Measurements from ENCODE around the gene EIF2S2. TPM values are rescaled to one million over a fixed set of nuclear protein-coding genes. Genes with fewer than 3 reads are reported as not detected.

Gene EIF2S2
- total RNA-seq, 5 donors from 2014 or later (not counting 1 experiment from before 2014, with no cell fraction given): 20.6 to 54.7 (median 48.9) TPM

GRCh38 chr20:34095825-34096224 lies 16.2 kb downstream of the EIF2S2 start:
- Histone ChIP-seq H3K36me3 (ENCODE audit: control insufficient read depth in 2 of 2, extremely low read depth in 1 of 2, insufficient read depth in 1 of 2, low read length in 1 of 2) (peaks cover 28 to 91% of the 10 kb centered on the region in 2 donors), H3K4me3 (ENCODE audit: control insufficient read depth in 1 of 2, extremely low read depth in 1 of 2, low read length in 1 of 2) (no peak overlapping the region), H3K4me1 (ENCODE audit: control insufficient read depth in 1 of 2, extremely low read depth in 1 of 2, insufficient read depth in 2 of 2, low read length in 2 of 2) (no peaks in the 10 kb centered on the region), H3K27me3 (replicated peaks in 1 of 2; ENCODE audit: control insufficient read depth in 2 of 2, extremely low read depth in 1 of 2, insufficient read depth in 2 of 2, low read length in 1 of 2) (no peaks in the 10 kb centered on the region), H3K27ac (ENCODE audit: low read length) (no peak overlapping the region), H3K9me3 (no peaks in the 10 kb centered on the region)
- DNase-seq: no peak
- H3K4me1 Mint-ChIP-seq: peaks cover 0 to 13% (median 9%) of the 10 kb centered on the region in 3 donors
- ATAC-seq (replicated peaks in 1 of 4): no peak
- ChIA-PET CTCF (interaction anchor here in 1 of 2 donors (1.2 kb wide), 1 partner anchor 24 kb away, joined by 3 read pairs; no protein-coding TSS in a partner anchor), POLR2A (no interaction called here)
- no peaks in the 10 kb centered on the region for H3K9me3 Mint-ChIP-seq
- H3K36me3 Mint-ChIP-seq: peaks cover 59% of the 10 kb centered on the region
- no peak overlapping the region for H3K4me3 Mint-ChIP-seq
- H3K27ac Mint-ChIP-seq: no peak overlapping the region
- no peaks in the 10 kb centered on the region for H3K27me3 Mint-ChIP-seq

DNA sequence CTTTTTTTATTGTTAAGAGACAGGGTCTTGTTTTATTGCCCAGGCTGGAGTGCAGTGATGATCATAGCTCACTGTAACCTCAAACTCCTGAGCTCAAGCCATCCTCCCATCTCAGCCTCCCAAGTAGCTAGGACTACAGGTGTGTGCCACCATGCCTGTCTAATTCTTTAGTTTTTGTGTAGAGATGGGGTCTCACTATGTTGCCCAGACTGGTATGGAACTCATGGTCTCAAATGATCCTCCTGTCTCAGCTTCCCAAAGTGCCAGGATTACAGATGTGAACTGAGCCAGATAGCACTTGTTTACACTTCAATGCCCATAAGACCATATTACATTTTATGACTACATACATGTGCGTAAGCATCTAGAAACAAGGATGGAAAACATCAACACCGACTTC lies 18.1 kb downstream of the EIF2S2 start:
- Histone ChIP-seq H3K27me3 (replicated peaks in 1 of 2; ENCODE audit: control insufficient read depth in 2 of 2, extremely low read depth in 1 of 2, insufficient read depth in 2 of 2, low read length in 1 of 2) (no peaks in the 10 kb centered on the region), H3K9me3 (no peaks in the 10 kb centered on the region), H3K27ac (ENCODE audit: low read length) (no peak overlapping the region), H3K4me1 (ENCODE audit: control insufficient read depth in 1 of 2, extremely low read depth in 1 of 2, insufficient read depth in 2 of 2, low read length in 2 of 2) (no peaks in the 10 kb centered on the region), H3K4me3 (ENCODE audit: control insufficient read depth in 1 of 2, extremely low read depth in 1 of 2, low read length in 1 of 2) (no peak overlapping the region), H3K36me3 (ENCODE audit: control insufficient read depth in 2 of 2, extremely low read depth in 1 of 2, insufficient read depth in 1 of 2, low read length in 1 of 2) (peaks cover 20 to 90% of the 10 kb centered on the region in 2 donors)
- no peaks in the 10 kb centered on the region for H3K9me3 Mint-ChIP-seq
- ATAC-seq (replicated peaks in 1 of 4) (no peak), DNase-seq (no peak)
- WGBS (ENCODE audit: insufficient coverage): no CpG with 5 or more reads among the region's 2 CpGs
- ChIA-PET CTCF (no interaction called here), POLR2A (interaction anchor here in 1 of 2 donors (0.5 kb wide), 1 partner anchor 622 kb away, joined by 3 read pairs; no protein-coding TSS in a partner anchor)
- H3K36me3 Mint-ChIP-seq: peaks cover 63% of the 10 kb centered on the region
- no peaks in the 10 kb centered on the region for H3K27me3 Mint-ChIP-seq
- H3K4me3 Mint-ChIP-seq: no peak overlapping the region
- peak overlapping the region; percentile 25 to 61 for H3K27ac Mint-ChIP-seq
- peaks cover 0 to 11% (median 4%) of the 10 kb centered on the region in 3 donors for H3K4me1 Mint-ChIP-seq

GRCh38 chr20:34091637-34092200 lies 20.3 kb downstream of the EIF2S2 start:
- Mint-ChIP-seq H3K36me3 (peaks cover 67% of the 10 kb centered on the region), H3K9me3 (no peaks in the 10 kb centered on the region), H3K4me1 (peaks cover 4 to 14% (median 7%) of the 10 kb centered on the region in 3 donors), H3K27ac (no peak overlapping the region), H3K4me3 (no peak overlapping the region), H3K27me3 (no peaks in the 10 kb centered on the region)
- Histone ChIP-seq H3K36me3 (ENCODE audit: control insufficient read depth in 2 of 2, extremely low read depth in 1 of 2, insufficient read depth in 1 of 2, low read length in 1 of 2) (peaks cover 22 to 85% of the 10 kb centered on the region in 2 donors), H3K27ac (ENCODE audit: low read length) (no peak overlapping the region), H3K4me3 (ENCODE audit: control insufficient read depth in 1 of 2, extremely low read depth in 1 of 2, low read length in 1 of 2) (no peak overlapping the region), H3K4me1 (ENCODE audit: control insufficient read depth in 1 of 2, extremely low read depth in 1 of 2, insufficient read depth in 2 of 2, low read length in 2 of 2) (no peaks in the 10 kb centered on the region), H3K9me3 (no peaks in the 10 kb centered on the region), H3K27me3 (replicated peaks in 1 of 2; ENCODE audit: control insufficient read depth in 2 of 2, extremely low read depth in 1 of 2, insufficient read depth in 2 of 2, low read length in 1 of 2) (no peaks in the 10 kb centered on the region)
- POLR2A ChIA-PET: interaction anchor here in 1 of 2 donors (0.6 kb wide), 1 partner anchor 1312 kb away, joined by 12 read pairs; no protein-coding TSS in a partner anchor
- ATAC-seq (replicated peaks in 1 of 4): no peak
- CTCF ChIA-PET: interaction anchor here in 1 of 2 donors (0.6 to 0.8 kb wide), 2 partner anchors 19 to 57 kb away, joined by 3 to 6 read pairs; no protein-coding TSS in a partner anchor
- WGBS (ENCODE audit: insufficient coverage): no CpG with 5 or more reads among the region's 6 CpGs
- DNase-seq: no peak

DNA sequence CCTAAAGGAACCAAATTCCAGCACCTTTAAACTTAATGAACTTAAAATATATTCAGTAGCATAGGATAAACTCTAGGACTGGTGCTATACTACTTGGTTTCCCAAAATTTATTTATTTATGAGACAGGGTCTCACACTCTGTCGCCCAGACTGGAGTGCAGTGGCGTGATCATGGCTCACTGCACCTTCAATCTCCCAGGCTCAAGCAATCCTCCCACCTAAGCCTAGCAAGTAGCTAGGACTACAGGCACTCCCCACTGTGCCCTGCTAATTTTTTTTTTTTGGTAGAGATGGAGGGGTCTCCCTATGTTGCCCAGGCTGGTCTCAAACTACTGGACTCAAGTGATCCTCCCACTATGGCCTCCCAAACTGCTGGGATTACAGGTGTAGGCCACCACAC lies 21.4 kb downstream of the EIF2S2 start:
- Histone ChIP-seq H3K27me3 (replicated peaks in 1 of 2; ENCODE audit: control insufficient read depth in 2 of 2, extremely low read depth in 1 of 2, insufficient read depth in 2 of 2, low read length in 1 of 2) (no peaks in the 10 kb centered on the region), H3K27ac (ENCODE audit: low read length) (no peak overlapping the region), H3K4me3 (ENCODE audit: control insufficient read depth in 1 of 2, extremely low read depth in 1 of 2, low read length in 1 of 2) (no peak overlapping the region), H3K4me1 (ENCODE audit: control insufficient read depth in 1 of 2, extremely low read depth in 1 of 2, insufficient read depth in 2 of 2, low read length in 2 of 2) (no peaks in the 10 kb centered on the region), H3K36me3 (ENCODE audit: control insufficient read depth in 2 of 2, extremely low read depth in 1 of 2, insufficient read depth in 1 of 2, low read length in 1 of 2) (peaks cover 13 to 84% of the 10 kb centered on the region in 2 donors), H3K9me3 (no peaks in the 10 kb centered on the region)
- Mint-ChIP-seq H3K36me3 (peaks cover 62% of the 10 kb centered on the region), H3K4me1 (peaks cover 4 to 14% (median 11%) of the 10 kb centered on the region in 3 donors), H3K27ac (no peak overlapping the region), H3K27me3 (no peaks in the 10 kb centered on the region), H3K9me3 (no peaks in the 10 kb centered on the region), H3K4me3 (no peak overlapping the region)
- CTCF ChIA-PET: no interaction called here
- DNase-seq (no peak), ATAC-seq (replicated peaks in 1 of 4) (no peak)
- WGBS (ENCODE audit: insufficient coverage): no CpG with 5 or more reads among the region's 2 CpGs
- POLR2A ChIA-PET: no interaction called here

GRCh38 chr20:34089655-34090345 lies 22.2 kb downstream of the EIF2S2 start:
- DNase-seq (no peak), ATAC-seq (replicated peaks in 1 of 4) (no peak)
- H3K27ac ChIP-seq (ENCODE audit: low read length): no peak overlapping the region
- H3K36me3 ChIP-seq (ENCODE audit: control insufficient read depth in 2 of 2, extremely low read depth in 1 of 2, insufficient read depth in 1 of 2, low read length in 1 of 2): peaks cover 9 to 82% of the 10 kb centered on the region in 2 donors
- CTCF ChIA-PET: interaction anchor here in 1 of 2 donors (0.6 kb wide), 1 partner anchor 13 kb away, joined by 3 read pairs; no protein-coding TSS in a partner anchor
- Mint-ChIP-seq H3K9me3 (no peaks in the 10 kb centered on the region), H3K36me3 (peaks cover 66% of the 10 kb centered on the region), H3K4me3 (no peak overlapping the region), H3K27ac (peak overlapping the region; percentile 7 to 31), H3K4me1 (peaks cover 5 to 17% (median 14%) of the 10 kb centered on the region in 3 donors), H3K27me3 (no peaks in the 10 kb centered on the region)
- POLR2A ChIA-PET: interaction anchor here in 1 of 2 donors (0.6 kb wide), 1 partner anchor 19 kb away, joined by 3 read pairs; no protein-coding TSS in a partner anchor
- no peaks in the 10 kb centered on the region for H3K9me3 ChIP-seq
- H3K27me3 ChIP-seq (replicated peaks in 1 of 2; ENCODE audit: control insufficient read depth in 2 of 2, extremely low read depth in 1 of 2, insufficient read depth in 2 of 2, low read length in 1 of 2): no peaks in the 10 kb centered on the region
- H3K4me1 ChIP-seq (ENCODE audit: control insufficient read depth in 1 of 2, extremely low read depth in 1 of 2, insufficient read depth in 2 of 2, low read length in 2 of 2): no peaks in the 10 kb centered on the region
- 94% methylated on average over 10 of the region's 13 CpGs for WGBS (ENCODE audit: insufficient coverage)
- H3K4me3 ChIP-seq (ENCODE audit: control insufficient read depth in 1 of 2, extremely low read depth in 1 of 2, low read length in 1 of 2): no peak overlapping the region

DNA sequence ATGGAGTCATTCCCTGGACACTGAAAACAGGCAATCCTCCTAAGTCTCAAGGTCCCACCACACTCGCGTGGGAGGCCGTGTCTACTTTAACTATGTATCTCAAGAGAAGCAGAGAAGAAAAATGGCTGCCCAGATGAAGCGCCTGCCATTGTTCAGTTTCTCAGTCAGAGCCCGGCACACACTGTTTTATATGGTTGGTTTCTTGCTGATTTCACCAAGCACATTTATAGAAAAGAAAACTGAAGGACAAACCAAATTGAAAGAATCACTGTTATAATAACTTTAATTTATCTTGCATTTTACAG lies 22.9 kb downstream of the EIF2S2 start:
- Histone ChIP-seq H3K36me3 (ENCODE audit: control insufficient read depth in 2 of 2, extremely low read depth in 1 of 2, insufficient read depth in 1 of 2, low read length in 1 of 2) (peaks cover 9 to 81% of the 10 kb centered on the region in 2 donors), H3K4me3 (ENCODE audit: control insufficient read depth in 1 of 2, extremely low read depth in 1 of 2, low read length in 1 of 2) (no peak overlapping the region), H3K27me3 (replicated peaks in 1 of 2; ENCODE audit: control insufficient read depth in 2 of 2, extremely low read depth in 1 of 2, insufficient read depth in 2 of 2, low read length in 1 of 2) (no peaks in the 10 kb centered on the region), H3K9me3 (no peaks in the 10 kb centered on the region), H3K27ac (ENCODE audit: low read length) (no peak overlapping the region), H3K4me1 (ENCODE audit: control insufficient read depth in 1 of 2, extremely low read depth in 1 of 2, insufficient read depth in 2 of 2, low read length in 2 of 2) (no peaks in the 10 kb centered on the region)
- CTCF ChIA-PET: no interaction called here
- Mint-ChIP-seq H3K4me1 (peaks cover 5 to 17% (median 17%) of the 10 kb centered on the region in 3 donors), H3K36me3 (peaks cover 69% of the 10 kb centered on the region), H3K27me3 (no peaks in the 10 kb centered on the region), H3K4me3 (no peak overlapping the region), H3K27ac (no peak overlapping the region), H3K9me3 (no peaks in the 10 kb centered on the region)
- DNase-seq: no peak
- POLR2A ChIA-PET: no interaction called here
- ATAC-seq (replicated peaks in 1 of 4): no peak
- WGBS (ENCODE audit: insufficient coverage): 80% methylated on average over 1 of the region's 5 CpGs
